ENCODE results near the gene NPAS3.

Gene NPAS3

GRCh38 chr14:33689680-33690079 is 751.0 kb downstream of the NPAS3 start:
- no peak for DNase-seq (ENCODE audit: extremely low read depth in 1 of 2, low read depth in 1 of 2)

GRCh38 chr14:33691907-33692306 is 753.2 kb downstream of the NPAS3 start:
- DNase-seq (ENCODE audit: extremely low read depth in 1 of 2, low read depth in 1 of 2) = no peak

GRCh38 chr14:33692762-33693161 is 754.1 kb downstream of the NPAS3 start:
- no peak for DNase-seq (ENCODE audit: extremely low read depth in 1 of 2, low read depth in 1 of 2)

- no peak for DNase-seq (ENCODE audit: extremely low read depth in 1 of 2, low read depth in 1 of 2)
Measured at GRCh38 chr14:33693237-33693636, 754.6 kb downstream of the NPAS3 start.

GRCh38 chr14:33696165-33696564 is 757.5 kb downstream of the NPAS3 start:
- DNase-seq (ENCODE audit: extremely low read depth in 1 of 2, low read depth in 1 of 2) = no peak

- DNase-seq (ENCODE audit: extremely low read depth in 1 of 2, low read depth in 1 of 2) = no peak
Measured at GRCh38 chr14:33699300-33699983, 760.8 kb downstream of the NPAS3 start.

- DNase-seq (ENCODE audit: extremely low read depth in 1 of 2, low read depth in 1 of 2) = no peak
Measured at GRCh38 chr14:33700052-33700451, 761.4 kb downstream of the NPAS3 start.

- DNase-seq (ENCODE audit: extremely low read depth in 1 of 2, low read depth in 1 of 2) = no peak
Measured at GRCh38 chr14:33702293-33702692, 763.6 kb downstream of the NPAS3 start.

GRCh38 chr14:33704481-33704880 is 765.8 kb downstream of the NPAS3 start:
- DNase-seq (ENCODE audit: extremely low read depth in 1 of 2, low read depth in 1 of 2) = no peak

GRCh38 chr14:33705490-33705889 is 766.8 kb downstream of the NPAS3 start:
- DNase-seq (ENCODE audit: extremely low read depth in 1 of 2, low read depth in 1 of 2) = no peak

GRCh38 chr14:33707716-33708115 is 769.0 kb downstream of the NPAS3 start:
- DNase-seq (ENCODE audit: extremely low read depth in 1 of 2, low read depth in 1 of 2) = no peak

- no peak for DNase-seq (ENCODE audit: extremely low read depth in 1 of 2, low read depth in 1 of 2)
Measured at GRCh38 chr14:33709283-33709682, 770.6 kb downstream of the NPAS3 start.

- DNase-seq (ENCODE audit: extremely low read depth in 1 of 2, low read depth in 1 of 2) = no peak
Measured at GRCh38 chr14:33709711-33710110, 771.0 kb downstream of the NPAS3 start.

GRCh38 chr14:33710273-33710672 is 771.6 kb downstream of the NPAS3 start:
- no peak for DNase-seq (ENCODE audit: extremely low read depth in 1 of 2, low read depth in 1 of 2)

GRCh38 chr14:33711194-33711593 is 772.5 kb downstream of the NPAS3 start:
- no peak for DNase-seq (ENCODE audit: extremely low read depth in 1 of 2, low read depth in 1 of 2)

GRCh38 chr14:33711811-33712216 is 773.1 kb downstream of the NPAS3 start:
- no peak for DNase-seq (ENCODE audit: extremely low read depth in 1 of 2, low read depth in 1 of 2)

GRCh38 chr14:33714527-33715226 is 776.0 kb downstream of the NPAS3 start:
- no peak for DNase-seq (ENCODE audit: extremely low read depth in 1 of 2, low read depth in 1 of 2)

- no peak for DNase-seq (ENCODE audit: extremely low read depth in 1 of 2, low read depth in 1 of 2)
Measured at GRCh38 chr14:33715227-33715528, 776.5 kb downstream of the NPAS3 start.

- no peak for DNase-seq (ENCODE audit: extremely low read depth in 1 of 2, low read depth in 1 of 2)
Measured at GRCh38 chr14:33716921-33717320, 778.2 kb downstream of the NPAS3 start.

GRCh38 chr14:33717866-33718265 is 779.2 kb downstream of the NPAS3 start:
- DNase-seq (ENCODE audit: extremely low read depth in 1 of 2, low read depth in 1 of 2) = no peak

- DNase-seq (ENCODE audit: extremely low read depth in 1 of 2, low read depth in 1 of 2) = no peak
Measured at GRCh38 chr14:33720284-33720787, 781.7 kb downstream of the NPAS3 start.

GRCh38 chr14:33726685-33727084 is 788.0 kb downstream of the NPAS3 start:
- DNase-seq (ENCODE audit: extremely low read depth in 1 of 2, low read depth in 1 of 2) = no peak

GRCh38 chr14:33727606-33728005 is 788.9 kb downstream of the NPAS3 start:
- no peak for DNase-seq (ENCODE audit: extremely low read depth in 1 of 2, low read depth in 1 of 2)
